Measurements from ENCODE around the gene ERCC2. TPM values are rescaled to one million over a fixed set of nuclear protein-coding genes. Genes with fewer than 3 reads are reported as not detected.
A peak's percentile ranks its signal among the peaks of the same experiment; 100 is the strongest.
"Not testable (repeated sequence)": the region's sequence is repeated elsewhere in the genome, so short reads cannot be mapped to it uniquely, and the experiment has no call there.

ERCC2 gene
- total and polyA plus RNA-seq, 4 donors, result 3.3 to 8.7 (median 8.2) TPM

GRCh38 chr19:45314708-45315245 lies 55.6 kb downstream of the ERCC2 start:
- Histone ChIP-seq H3K9me3 (ENCODE audit: control insufficient read depth in 4 of 4, low read length in 3 of 4) (no peaks in the 10 kb centered on the region), H3K36me3 (ENCODE audit: control insufficient read depth in 4 of 4, insufficient read depth in 3 of 4, low read depth in 1 of 4, low read length in 3 of 4) (no peaks in the 10 kb centered on the region), H3K4me1 (ENCODE audit: control insufficient read depth in 4 of 4, insufficient read depth in 4 of 4, low read length in 3 of 4) (no peaks in the 10 kb centered on the region), H3K4me3 (ENCODE audit: low read depth in 1 of 3, low read length in 3 of 3) (no peak overlapping the region), H3K27ac (ENCODE audit: low read depth in 1 of 2, low read length in 2 of 2) (no peak overlapping the region), H3K27me3 (ENCODE audit: control insufficient read depth in 4 of 4, insufficient read depth in 4 of 4, low read length in 3 of 4) (no peaks in the 10 kb centered on the region), H3K9ac (ENCODE audit: low read depth in 1 of 2, low read length in 2 of 2) (no peak overlapping the region)
- WGBS, result 81% methylated on average over 8 of the region's 8 CpGs
- TF ChIP-seq EGR1 (IDR thresholded peaks at IDR 0.05; ENCODE audit: low read depth in 2 of 2), result no peak
- no peak for TF ChIP-seq YY1 (IDR thresholded peaks at IDR 0.05)
- TF ChIP-seq TAF1 (conservative IDR thresholded peaks at IDR 0.05), result no peak
- no peak for TF ChIP-seq RAD21 (IDR thresholded peaks at IDR 0.05)
- no peak for TF ChIP-seq RXRA (IDR thresholded peaks at IDR 0.05)
- TF ChIP-seq ZBTB33 (IDR thresholded peaks at IDR 0.05), result no peak
- no peak for TF ChIP-seq GABPA (IDR thresholded peaks at IDR 0.05 in 1 of 2, conservative IDR thresholded peaks at IDR 0.05 in 1 of 2)
- TF ChIP-seq, protein P1, sequence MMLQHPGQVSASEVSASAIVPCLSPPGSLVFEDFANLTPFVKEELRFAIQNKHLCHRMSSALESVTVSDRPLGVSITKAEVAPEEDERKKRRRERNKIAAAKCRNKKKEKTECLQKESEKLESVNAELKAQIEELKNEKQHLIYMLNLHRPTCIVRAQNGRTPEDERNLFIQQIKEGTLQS (IDR thresholded peaks at IDR 0.05), result no peak
- DNase-seq (ENCODE audit: low spot score), result no peak

GRCh38 chr19:45312285-45312684 lies 58.1 kb downstream of the ERCC2 start:
- H3K27me3 ChIP-seq (ENCODE audit: control insufficient read depth in 4 of 4, insufficient read depth in 4 of 4, low read length in 3 of 4); H3K36me3 ChIP-seq (ENCODE audit: control insufficient read depth in 4 of 4, insufficient read depth in 3 of 4, low read depth in 1 of 4, low read length in 3 of 4); H3K27ac ChIP-seq (ENCODE audit: low read depth in 1 of 2, low read length in 2 of 2); H3K4me3 ChIP-seq (ENCODE audit: low read depth in 1 of 3, low read length in 3 of 3); H3K4me1 ChIP-seq (ENCODE audit: control insufficient read depth in 4 of 4, insufficient read depth in 4 of 4, low read length in 3 of 4); DNase-seq (ENCODE audit: low spot score); H3K9ac ChIP-seq (ENCODE audit: low read depth in 1 of 2, low read length in 2 of 2); H3K9me3 ChIP-seq (ENCODE audit: control insufficient read depth in 4 of 4, low read length in 3 of 4): not testable (repeated sequence)
- WGBS, result 96% methylated on average over 14 of the region's 14 CpGs

DNA sequence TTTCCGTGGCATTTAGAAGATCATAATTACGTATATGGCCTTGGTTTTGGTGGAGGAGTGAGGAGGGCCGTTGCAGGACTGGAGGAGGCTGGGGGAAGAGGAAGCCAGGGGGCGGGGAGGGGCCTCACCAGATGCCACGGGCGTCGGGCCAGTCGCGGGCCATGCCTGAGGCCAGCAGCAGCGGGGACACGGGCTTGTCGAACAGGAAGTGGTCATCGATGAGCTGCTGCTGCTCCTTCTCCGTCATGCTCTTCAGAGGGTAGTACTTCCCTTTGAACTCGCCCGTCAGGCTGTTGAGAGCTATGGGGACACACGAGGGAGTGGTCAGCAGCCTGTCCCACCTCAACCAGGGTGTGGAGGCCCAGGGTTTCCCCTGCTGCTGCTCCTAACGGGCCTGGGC lies 58.8 kb downstream of the ERCC2 start:
- H3K27ac ChIP-seq (ENCODE audit: low read depth in 1 of 2, low read length in 2 of 2), result no peak overlapping the region
- H3K4me3 ChIP-seq (ENCODE audit: low read depth in 1 of 3, low read length in 3 of 3), result no peak overlapping the region
- no peak overlapping the region for H3K9ac ChIP-seq (ENCODE audit: low read depth in 1 of 2, low read length in 2 of 2)
- TF ChIP-seq REST (IDR thresholded peaks at IDR 0.05) (no peak), GABPA (IDR thresholded peaks at IDR 0.05 in 1 of 2, conservative IDR thresholded peaks at IDR 0.05 in 1 of 2) (peak; percentile 42 to 62)
- WGBS, result 61% methylated on average over 18 of the region's 18 CpGs
- H3K9me3 ChIP-seq (ENCODE audit: control insufficient read depth in 4 of 4, low read length in 3 of 4), result no peaks in the 10 kb centered on the region
- H3K36me3 ChIP-seq (ENCODE audit: control insufficient read depth in 4 of 4, insufficient read depth in 3 of 4, low read depth in 1 of 4, low read length in 3 of 4), result no peaks in the 10 kb centered on the region
- DNase-seq (ENCODE audit: low spot score), result no peak
- H3K27me3 ChIP-seq (ENCODE audit: control insufficient read depth in 4 of 4, insufficient read depth in 4 of 4, low read length in 3 of 4), result no peaks in the 10 kb centered on the region
- no peaks in the 10 kb centered on the region for H3K4me1 ChIP-seq (ENCODE audit: control insufficient read depth in 4 of 4, insufficient read depth in 4 of 4, low read length in 3 of 4)

DNA sequence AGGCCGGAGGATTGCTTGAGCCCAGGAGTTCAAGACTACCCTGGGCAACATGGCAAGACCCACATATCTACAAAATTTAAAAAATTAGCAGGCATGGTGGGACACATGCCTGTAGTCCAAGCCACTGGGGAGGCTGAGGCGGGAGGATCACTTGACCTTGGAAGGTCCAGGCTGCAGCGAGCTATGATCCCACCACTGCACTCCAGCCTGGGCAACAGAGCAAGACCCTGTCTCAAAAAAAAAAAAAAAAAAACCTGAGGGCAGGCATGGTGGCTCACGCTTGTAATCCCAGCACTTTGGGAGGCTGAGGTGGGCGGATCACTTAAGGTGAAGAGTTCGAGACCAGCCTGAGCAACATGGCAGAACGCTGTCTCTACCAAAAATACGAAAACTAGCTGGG lies 61.1 kb downstream of the ERCC2 start:
- H3K36me3 ChIP-seq (ENCODE audit: control insufficient read depth in 4 of 4, insufficient read depth in 3 of 4, low read depth in 1 of 4, low read length in 3 of 4); H3K27me3 ChIP-seq (ENCODE audit: control insufficient read depth in 4 of 4, insufficient read depth in 4 of 4, low read length in 3 of 4); H3K4me3 ChIP-seq (ENCODE audit: low read depth in 1 of 3, low read length in 3 of 3); DNase-seq (ENCODE audit: low spot score); H3K4me1 ChIP-seq (ENCODE audit: control insufficient read depth in 4 of 4, insufficient read depth in 4 of 4, low read length in 3 of 4); H3K9ac ChIP-seq (ENCODE audit: low read depth in 1 of 2, low read length in 2 of 2); H3K27ac ChIP-seq (ENCODE audit: low read depth in 1 of 2, low read length in 2 of 2); H3K9me3 ChIP-seq (ENCODE audit: control insufficient read depth in 4 of 4, low read length in 3 of 4): not testable (repeated sequence)
- 95% methylated on average over 8 of the region's 8 CpGs for WGBS

Measured in liver (tissue), 9 donors.